Fibroblast of mammary gland (primary cell): ENCODE data around the gene MAGEB17.

Source experiments
- DNase-seq: peaks from one replicate; pipeline ENCODE4 v3.0.0-alpha.2; 2010; ENCODE audit warnings: low read depth
- H3K4me3 ChIP-seq: 2 replicates; pipeline ENCODE4 v1.5.1; 2011; ENCODE audit warnings: low read depth, mild to moderate bottlenecking, low read length, moderate library complexity; ENCODE audit not compliant: control insufficient read depth
- TF ChIP-seq, protein P1 (sequence below): conservative IDR thresholded peaks from 2 replicates; pipeline ENCODE4 v1.5.1; 2011; ENCODE audit warnings: low read depth, low read length, inconsistent platforms; ENCODE audit not compliant: control insufficient read depth, insufficient read depth

MAGEB17 gene

GRCh38 chrX:16204538-16204937 is 37.3 kb downstream of the MAGEB17 start:
- H3K4me3 ChIP-seq, result no peak overlapping the region
- no peak for DNase-seq
- TF ChIP-seq, protein P1, sequence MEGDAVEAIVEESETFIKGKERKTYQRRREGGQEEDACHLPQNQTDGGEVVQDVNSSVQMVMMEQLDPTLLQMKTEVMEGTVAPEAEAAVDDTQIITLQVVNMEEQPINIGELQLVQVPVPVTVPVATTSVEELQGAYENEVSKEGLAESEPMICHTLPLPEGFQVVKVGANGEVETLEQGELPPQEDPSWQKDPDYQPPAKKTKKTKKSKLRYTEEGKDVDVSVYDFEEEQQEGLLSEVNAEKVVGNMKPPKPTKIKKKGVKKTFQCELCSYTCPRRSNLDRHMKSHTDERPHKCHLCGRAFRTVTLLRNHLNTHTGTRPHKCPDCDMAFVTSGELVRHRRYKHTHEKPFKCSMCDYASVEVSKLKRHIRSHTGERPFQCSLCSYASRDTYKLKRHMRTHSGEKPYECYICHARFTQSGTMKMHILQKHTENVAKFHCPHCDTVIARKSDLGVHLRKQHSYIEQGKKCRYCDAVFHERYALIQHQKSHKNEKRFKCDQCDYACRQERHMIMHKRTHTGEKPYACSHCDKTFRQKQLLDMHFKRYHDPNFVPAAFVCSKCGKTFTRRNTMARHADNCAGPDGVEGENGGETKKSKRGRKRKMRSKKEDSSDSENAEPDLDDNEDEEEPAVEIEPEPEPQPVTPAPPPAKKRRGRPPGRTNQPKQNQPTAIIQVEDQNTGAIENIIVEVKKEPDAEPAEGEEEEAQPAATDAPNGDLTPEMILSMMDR, result no peak

DNA sequence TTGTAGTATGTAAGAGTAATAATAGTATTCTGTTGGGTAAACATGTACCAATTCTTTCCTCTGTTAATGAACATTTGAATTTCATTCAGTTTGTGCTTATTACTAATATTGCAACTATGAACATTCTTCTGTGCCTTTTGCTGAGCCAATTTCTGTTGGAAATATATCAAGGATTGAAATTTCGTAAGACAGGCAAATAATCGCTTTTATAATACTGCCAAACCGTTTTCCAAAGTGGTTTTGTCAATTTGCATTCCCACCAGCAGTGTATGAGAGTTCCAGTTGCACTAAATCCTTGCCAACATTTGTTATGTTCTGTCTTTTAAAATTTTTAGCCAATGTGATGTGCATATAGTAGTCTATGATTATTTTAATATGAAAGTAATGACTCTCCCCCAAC is 38.6 kb downstream of the MAGEB17 start:
- DNase-seq, result peak; percentile 30
- H3K4me3 ChIP-seq, result no peak overlapping the region

DNA sequence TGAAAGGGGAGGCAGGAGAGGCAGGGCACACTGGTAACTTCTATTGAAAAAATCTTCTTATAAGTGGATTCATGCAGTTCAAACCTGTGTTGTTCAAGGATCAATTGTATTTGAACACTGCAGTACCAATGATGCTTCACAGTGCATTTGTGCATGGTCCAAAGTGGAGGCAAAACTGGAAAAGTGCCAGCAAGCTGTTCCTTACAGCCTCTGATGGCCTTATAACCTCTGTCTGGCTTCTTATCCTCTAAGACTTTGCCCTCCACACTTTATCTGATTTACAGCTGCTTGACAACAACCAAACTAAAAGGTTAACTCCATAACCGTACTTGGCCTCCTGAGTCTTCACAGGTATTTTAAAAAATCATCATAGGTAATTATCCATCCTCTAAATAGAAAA is 40.4 kb downstream of the MAGEB17 start:
- DNase-seq, result no peak
- TF ChIP-seq, protein P1, result no peak
- H3K4me3 ChIP-seq, result no peak overlapping the region

More for the DNA sequence above, 38.6 kb downstream of the MAGEB17 start:
- TF ChIP-seq, protein P1, result no peak

DNA sequence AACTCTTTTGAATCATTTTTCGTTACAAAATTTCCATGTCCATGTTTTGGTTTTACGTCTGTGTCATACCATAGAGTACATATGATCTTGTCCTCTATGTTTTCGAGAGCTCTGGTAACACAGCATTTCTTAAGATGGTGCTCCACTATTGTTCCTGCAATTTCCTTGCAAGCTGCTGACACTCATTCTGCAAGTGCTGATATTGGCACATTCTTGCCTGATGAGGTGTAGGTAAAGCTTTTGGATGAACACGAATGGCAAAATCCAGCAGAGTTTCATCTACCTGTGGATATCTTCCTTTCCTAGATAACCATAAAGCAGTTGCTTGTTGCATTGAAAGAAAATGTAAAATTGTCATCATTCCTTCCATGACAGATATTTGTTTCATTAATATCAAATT is 41.3 kb downstream of the MAGEB17 start:
- DNase-seq, result no peak
- H3K4me3 ChIP-seq, result no peak overlapping the region
- TF ChIP-seq, protein P1, result no peak

DNA sequence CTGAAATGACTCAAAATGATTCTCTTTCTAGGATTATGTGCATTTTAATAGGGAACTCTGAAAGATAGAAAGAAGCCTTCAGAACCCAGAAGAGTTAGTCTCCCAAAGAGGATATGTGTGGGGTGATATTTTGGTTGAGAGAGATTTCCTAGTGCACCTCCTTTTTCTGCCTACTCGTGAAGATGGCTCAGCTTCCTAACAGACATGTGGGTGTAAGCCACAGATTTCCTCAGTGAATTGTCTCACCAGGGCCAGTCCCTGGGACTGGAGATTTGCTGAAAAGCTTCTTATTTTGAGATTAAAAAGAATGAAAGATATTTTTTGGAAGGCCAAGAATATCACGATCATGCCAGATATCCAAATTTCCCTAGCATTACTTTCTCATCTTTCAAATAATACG is 42.8 kb downstream of the MAGEB17 start:
- TF ChIP-seq, protein P1, result no peak
- DNase-seq, result no peak
- H3K4me3 ChIP-seq, result no peak overlapping the region

- peak; percentile 25 for DNase-seq
- TF ChIP-seq, protein P1, result no peak
- H3K4me3 ChIP-seq, result no peak overlapping the region
Observed at GRCh38 chrX:16212024-16212423, 44.7 kb downstream of the MAGEB17 start.

DNA sequence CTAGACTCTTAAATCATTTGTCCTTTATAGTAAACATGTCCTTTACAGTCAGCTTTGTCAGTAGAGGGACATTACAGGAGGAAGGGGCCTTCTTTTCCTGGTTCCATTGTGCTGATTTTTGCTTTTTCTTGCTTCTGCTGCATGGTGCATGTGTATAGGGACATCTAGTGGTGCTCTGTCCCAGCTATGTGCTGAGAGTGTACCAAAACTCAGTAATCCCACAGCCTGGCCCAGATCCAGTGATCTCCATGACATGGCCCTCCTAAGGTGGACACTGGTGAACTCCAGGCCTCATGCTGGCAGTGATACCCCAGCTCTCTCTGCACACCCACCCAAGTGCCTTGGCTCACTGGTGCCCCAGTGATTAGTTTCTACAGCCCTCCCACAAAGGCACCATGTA is 45.2 kb downstream of the MAGEB17 start:
- TF ChIP-seq, protein P1, result peak; percentile 44
- peak; percentile 35 for DNase-seq
- no peak overlapping the region for H3K4me3 ChIP-seq
